H1 (cell line): ENCODE data around the gene XPO5. TPM values are rescaled to one million over a fixed set of nuclear protein-coding genes. Genes with fewer than 3 reads are reported as not detected.

Source experiments
- CTCF ChIA-PET: fragments of 300-600 bp; sonication (Branson Sonifier 250); formaldehyde crosslinking; loops from one replicate; lab custom pipeline; 2021; ENCODE audit not compliant: partially characterized antibody; lab: Charles Lee
- POLR2A ChIA-PET: fragments of 300-600 bp; sonication (Branson Sonifier 250); formaldehyde crosslinking; loops from one replicate; lab custom pipeline; 2021; ENCODE audit warnings: inconsistent platforms; ENCODE audit not compliant: partially characterized antibody; lab: Charles Lee
- DNase-seq, 2 experiments: peaks; one replicate each; pipeline versions ENCODE4 v3.0.0 to v3.0.0-alpha.2; 2010 to 2022; ENCODE audit warnings: low spot score in 2 of 2, low read depth in 1 of 2, mixed read lengths in 1 of 2
- FAIRE-seq: peaks from 2 replicates; lab custom pipeline; 2011; peaks lifted over from hg19 to GRCh38; lab: Jason Lieb, UNC
- H2AFZ ChIP-seq: 2 replicates; pipeline ENCODE4 v1.8.1; 2012; ENCODE audit warnings: low read length, inconsistent platforms
- H2AK5ac ChIP-seq: 2 replicates; pipeline ENCODE4 v1.6.1; 2013; ENCODE audit warnings: low read depth, low read length
- H2BK120ac ChIP-seq: replicated peaks from 2 replicates; pipeline ENCODE3; 2013; ENCODE audit warnings: low read depth, low read length, inconsistent platforms
- H2BK12ac ChIP-seq: 2 replicates; pipeline ENCODE4 v1.6.1; 2013; ENCODE audit warnings: low read depth, low read length
- H2BK15ac ChIP-seq: 2 replicates; pipeline ENCODE4 v1.6.1; 2013; ENCODE audit warnings: low read length
- H2BK20ac ChIP-seq: 2 replicates; pipeline ENCODE4 v1.6.1; 2013; ENCODE audit warnings: low read length
- H2BK5ac ChIP-seq: 2 replicates; pipeline ENCODE4 v1.6.1; 2013; ENCODE audit warnings: low read depth, low read length
- H3K14ac ChIP-seq: 2 replicates; pipeline ENCODE4 v1.6.1; 2013; ENCODE audit warnings: inconsistent platforms; ENCODE audit not compliant: insufficient read length
- H3K18ac ChIP-seq: 2 replicates; pipeline ENCODE4 v1.6.1; 2013; ENCODE audit warnings: low read length; ENCODE audit errors: extremely low read depth
- H3K23ac ChIP-seq: 2 replicates; pipeline ENCODE4 v1.6.1; 2013; ENCODE audit warnings: inconsistent platforms; ENCODE audit not compliant: insufficient read length
- H3K23me2 ChIP-seq: 2 replicates; pipeline ENCODE4 v1.6.1; 2013; ENCODE audit warnings: low read depth, low read length
- H3K27ac ChIP-seq: 2 replicates; pipeline ENCODE4 v1.6.1; 2011; ENCODE audit warnings: low read depth, low read length, inconsistent platforms
- H3K27me3 ChIP-seq, 4 experiments: replicated peaks in 1 of 4; 1 replicate in 1 of 4; 2 replicates in 3 of 4; pipeline versions ENCODE4 v1.6.1 to v1.8.1; 2011 to 2013; ENCODE audit warnings: low read length in 3 of 4, mild to moderate bottlenecking in 3 of 4, inconsistent platforms in 2 of 4, mixed read lengths in 2 of 4, moderate library complexity in 1 of 4; ENCODE audit not compliant: control insufficient read depth in 3 of 4, insufficient read depth in 3 of 4; ENCODE audit errors: extremely low read depth in 1 of 4
- H3K36me3 ChIP-seq, 4 experiments: 2 replicates each; pipeline versions ENCODE4 v1.6.1 to v1.8.1; 2011 to 2013; ENCODE audit warnings: mild to moderate bottlenecking in 4 of 4, low read length in 3 of 4, moderate library complexity in 2 of 4, control low read depth in 1 of 4, inconsistent platforms in 1 of 4; ENCODE audit not compliant: insufficient read depth in 4 of 4, control insufficient read depth in 2 of 4
- H3K4ac ChIP-seq: replicated peaks from 2 replicates; pipeline ENCODE3; 2013; ENCODE audit warnings: low read length, low read depth, mixed read lengths, inconsistent platforms; ENCODE audit not compliant: insufficient read length
- H3K4me1 ChIP-seq, 4 experiments: replicated peaks in 1 of 4; 1 replicate in 1 of 4; 2 replicates in 3 of 4; pipeline versions ENCODE4 v1.6.1 to v1.8.1; 2011 to 2013; ENCODE audit warnings: low read length in 3 of 4, inconsistent platforms in 2 of 4, mixed read lengths in 1 of 4; ENCODE audit not compliant: insufficient read depth in 4 of 4, control insufficient read depth in 3 of 4
- H3K4me2 ChIP-seq, 2 experiments: 2 replicates each; pipeline versions ENCODE4 v1.6.1 to v1.8.1; 2011 to 2013; ENCODE audit warnings: low read depth in 2 of 2, low read length in 2 of 2, control low read depth in 1 of 2, inconsistent platforms in 1 of 2, mild to moderate bottlenecking in 1 of 2; ENCODE audit not compliant: insufficient read depth in 1 of 2
- H3K4me3 ChIP-seq, 4 experiments: fragments of 200-600, 300-600 bp in 1 of 4; sonication (generic), shearing (Covaris generic), sonication (Bioruptor Twin) in 1 of 4; 2 replicates each; pipeline versions ENCODE4 v1.5.1 to v1.8.1; 2011 to 2016; ENCODE audit warnings: low read length in 4 of 4, low read depth in 3 of 4, control low read depth in 2 of 4, inconsistent platforms in 2 of 4, mild to moderate bottlenecking in 2 of 4, mixed read lengths in 1 of 4, moderate library complexity in 1 of 4; ENCODE audit not compliant: insufficient read depth in 2 of 4; ENCODE audit errors: extremely low read depth in 1 of 4
- H3K56ac ChIP-seq: replicated peaks from 2 replicates; pipeline ENCODE3; 2013; ENCODE audit warnings: low read depth, mild to moderate bottlenecking, mixed read lengths, low read length, inconsistent platforms; ENCODE audit not compliant: insufficient read length
- H3K79me1 ChIP-seq: 2 replicates; pipeline ENCODE4 v1.6.1; 2013; ENCODE audit warnings: low read depth, low read length, control low read depth
- H3K79me2 ChIP-seq, 2 experiments: 2 replicates each; pipeline versions ENCODE4 v1.6.1 to v1.8.1; 2012 to 2013; ENCODE audit warnings: low read length in 2 of 2, mild to moderate bottlenecking in 2 of 2, inconsistent platforms in 1 of 2; ENCODE audit not compliant: insufficient read depth in 2 of 2, control insufficient read depth in 1 of 2
- H3K9ac ChIP-seq, 4 experiments: replicated peaks in 1 of 4; 1 replicate in 1 of 4; 2 replicates in 3 of 4; pipeline versions ENCODE4 v1.6.1 to v1.8.1; 2011 to 2013; ENCODE audit warnings: low read depth in 3 of 4, low read length in 3 of 4, control low read depth in 2 of 4, mild to moderate bottlenecking in 2 of 4, moderate library complexity in 2 of 4, inconsistent platforms in 1 of 4; ENCODE audit errors: extremely low read depth in 1 of 4
- H3K9me3 ChIP-seq, 2 experiments: 2 replicates each; pipeline versions ENCODE4 v1.6.1 to v1.8.1; 2012 to 2013; ENCODE audit warnings: mild to moderate bottlenecking in 2 of 2, moderate library complexity in 2 of 2, control low read depth in 1 of 2, inconsistent platforms in 1 of 2, low read depth in 1 of 2, low read length in 1 of 2, mixed read lengths in 1 of 2; ENCODE audit not compliant: insufficient read depth in 2 of 2
- H4K20me1 ChIP-seq, 2 experiments: replicated peaks in 1 of 2; 2 replicates each; pipeline versions ENCODE3 to v1.8.1; 2011 to 2013; ENCODE audit warnings: inconsistent platforms in 2 of 2, low read length in 2 of 2, mild to moderate bottlenecking in 1 of 2; ENCODE audit not compliant: insufficient read depth in 2 of 2, control insufficient read depth in 1 of 2
- H4K5ac ChIP-seq: 2 replicates; pipeline ENCODE4 v1.6.1; 2013; ENCODE audit warnings: low read length, low read depth, mixed read lengths, inconsistent platforms; ENCODE audit not compliant: insufficient read length
- H4K8ac ChIP-seq: 2 replicates; pipeline ENCODE4 v1.8.0; 2013; ENCODE audit warnings: mild to moderate bottlenecking, moderate library complexity, low read length, inconsistent platforms; ENCODE audit not compliant: insufficient read depth; ENCODE audit errors: extremely low read depth
- H4K91ac ChIP-seq: replicated peaks from 2 replicates; pipeline ENCODE3; 2013; ENCODE audit warnings: low read length, mixed read lengths, inconsistent platforms; ENCODE audit not compliant: insufficient read length
- EP300 ChIP-seq, 2 experiments: IDR thresholded peaks; 1 replicate in 1 of 2; 2 replicates in 1 of 2; pipeline ENCODE4 v1.6.1; 2011 to 2012; ENCODE audit warnings: low read depth in 2 of 2, low read length in 2 of 2, mild to moderate bottlenecking in 2 of 2, borderline replicate concordance in 1 of 2, inconsistent platforms in 1 of 2, moderate library complexity in 1 of 2
- RAD21 ChIP-seq, 2 experiments: IDR thresholded peaks in 1 of 2; conservative IDR thresholded peaks in 1 of 2; 2 replicates each; pipeline ENCODE4 v1.6.1; 2011; ENCODE audit warnings: low read depth in 2 of 2, low read length in 2 of 2, improper control_type of control experiment in 1 of 2, inconsistent platforms in 1 of 2, mild to moderate bottlenecking in 1 of 2, moderate library complexity in 1 of 2
- RBBP5 ChIP-seq: IDR thresholded peaks from 2 replicates; pipeline ENCODE4 v1.7.1; 2012; ENCODE audit warnings: low read depth, mild to moderate bottlenecking, inconsistent platforms, low read length, moderate library complexity, borderline replicate concordance
- RNF2 ChIP-seq: fragments of 200-900, 300-1000 bp; sonication (generic); IDR thresholded peaks from 2 replicates; pipeline ENCODE4 v1.7.1; 2016; ENCODE audit warnings: borderline replicate concordance, low read depth, mild to moderate bottlenecking, antibody characterized with exemption, low read length; ENCODE audit not compliant: poor library complexity, severe bottlenecking; ENCODE audit errors: missing control alignments
- SP1 ChIP-seq: IDR thresholded peaks from 2 replicates; pipeline ENCODE4 v1.6.1; 2011; ENCODE audit warnings: low read depth, low read length
- WGBS, 2 experiments: shearing (Covaris generic) in 1 of 2; methylation state at CpG; one replicate each; pipeline versions ENCODE4 v1.1.6 to v1.1.7; 2013 to 2015; ENCODE audit warnings: low lambda C conversion rate in 2 of 2, mixed read lengths in 2 of 2, inconsistent platforms in 1 of 2, low coverage in 1 of 2, missing lambda C conversion rate in 1 of 2; ENCODE audit not compliant: insufficient replicate concordance in 2 of 2, insufficient coverage in 1 of 2, insufficient read length in 1 of 2; ENCODE audit errors: extremely low coverage in 1 of 2, missing lambda C conversion rate in 1 of 2; 5-methylcytosine and 5-hydroxymethylcytosine counted together
- polyA plus RNA-seq, 7 experiments: library from polyadenylated mRNA; depleted of rRNA in 3 of 7; stranded (reverse) in 5 of 7; unstranded in 2 of 7; fragments of >200 nt in 5 of 7; fragments of 200-250 nt in 2 of 7; gene quantifications; 1 replicate in 5 of 7; 2 replicates in 1 of 7; 4 replicates in 1 of 7; pipeline versions ENCODE4 v1.2.1 to v1.2.3, GENCODE V29; 2011 to 2013; ENCODE audit warnings: missing spikeins in 2 of 7, mixed read lengths in 2 of 7
- total RNA-seq: library from RNA; stranded (reverse); fragmentation: NEBNext Ultra II Directional; extraction: Animal tissue kit (Norgen Biotek cat#: 25700); gene quantifications from 2 replicates; pipeline ENCODE4 v1.2.1, GENCODE V29; 2021
- TF ChIP-seq, protein P1 (sequence below), 3 experiments: IDR thresholded peaks; 1 replicate in 2 of 3; 2 replicates in 1 of 3; pipeline versions ENCODE4 v1.5.1 to v1.6.1; 2011; ENCODE audit warnings: low read length in 3 of 3, mild to moderate bottlenecking in 3 of 3, inconsistent platforms in 2 of 3, low read depth in 1 of 3, moderate library complexity in 1 of 3; ENCODE audit not compliant: insufficient read depth in 1 of 3; ENCODE audit errors: control extremely low read depth in 1 of 3

Gene XPO5
- total and polyA plus RNA-seq, 2 of the 8 experiments (the other 6 are each of a cell fraction or from before 2014, with no cell fraction given): 80.6 to 95.7 TPM

DNA sequence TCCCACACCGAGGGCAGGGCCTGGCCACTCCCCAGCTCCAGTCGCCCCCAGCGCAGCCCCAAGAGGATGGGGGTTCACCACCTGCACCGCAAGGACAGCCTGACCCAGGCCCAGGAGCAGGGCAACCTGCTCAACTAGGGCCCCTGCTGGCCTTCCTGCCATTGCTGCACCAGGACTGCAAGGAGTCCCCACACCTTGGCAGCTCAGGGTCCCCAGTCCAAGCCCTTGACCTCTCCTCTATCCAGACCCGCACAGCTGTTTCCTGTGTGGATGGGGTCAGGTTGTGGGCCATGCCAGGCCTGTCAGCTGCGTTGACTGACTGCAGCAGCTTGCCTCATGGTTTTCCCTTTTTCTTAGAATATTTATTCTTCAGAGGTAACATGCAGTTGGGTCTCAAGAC, 70.1 kb downstream of the XPO5 start:
- no peak overlapping the region for H3K4me2 ChIP-seq

More for the DNA sequence above, 70.1 kb downstream of the XPO5 start:
- Histone ChIP-seq H3K56ac (no peak overlapping the region), H2BK12ac (no peak overlapping the region), H3K18ac (no peak overlapping the region), H2BK120ac (no peak overlapping the region), H3K9ac (no peak overlapping the region), H2BK20ac (no peak overlapping the region), H2BK5ac (no peak overlapping the region), H3K23ac (no peak overlapping the region), H2AFZ (no peak overlapping the region), H3K9me3 (no peaks in the 10 kb centered on the region), H4K91ac (no peak overlapping the region), H4K8ac (no peak overlapping the region; the same call in 1 of the 2 replicates), H2AK5ac (no peak overlapping the region), H3K79me1 (no peaks in the 10 kb centered on the region), H3K14ac (no peak overlapping the region), H3K27ac (no peak overlapping the region), H3K79me2 (no peaks in the 10 kb centered on the region), H2BK15ac (no peak overlapping the region), H3K4ac (no peak overlapping the region), H3K23me2 (peaks cover 12% of the 10 kb centered on the region), H4K5ac (no peak overlapping the region), H3K4me1 (peaks cover 0 to 10% (median 7%) of the 10 kb centered on the region in 4 experiments; a peak in 5 of 7 replicates), H3K4me3 (no peak overlapping the region), H3K27me3 (peaks cover 0 to 19% (median 15%) of the 10 kb centered on the region in 4 experiments; a peak in 5 of 7 replicates), H4K20me1 (peaks cover 2 to 16% of the 10 kb centered on the region in 2 experiments), H3K36me3 (peaks cover 8 to 26% (median 21%) of the 10 kb centered on the region in 4 experiments; a peak in 7 of 8 replicates)
- DNase-seq (no peak), FAIRE-seq (no peak)
- CTCF ChIA-PET: interaction anchor here (0.7 to 31.7 kb wide), 22 partner anchors 9 to 289 kb away, joined by 3 to 536 read pairs (median 7); partner anchors contain the start of genes ABCC10, DLK2, DNPH1 and POLR1C
- POLR2A ChIA-PET: interaction anchor here (1.0 to 12.6 kb wide), 9 partner anchors 11 to 79 kb away, joined by 3 to 147 read pairs (median 7); partner anchors contain the start of genes ABCC10, DLK2, POLR1C and TJAP1
- no peak for TF ChIP-seq RNF2
- TF ChIP-seq, protein P1, sequence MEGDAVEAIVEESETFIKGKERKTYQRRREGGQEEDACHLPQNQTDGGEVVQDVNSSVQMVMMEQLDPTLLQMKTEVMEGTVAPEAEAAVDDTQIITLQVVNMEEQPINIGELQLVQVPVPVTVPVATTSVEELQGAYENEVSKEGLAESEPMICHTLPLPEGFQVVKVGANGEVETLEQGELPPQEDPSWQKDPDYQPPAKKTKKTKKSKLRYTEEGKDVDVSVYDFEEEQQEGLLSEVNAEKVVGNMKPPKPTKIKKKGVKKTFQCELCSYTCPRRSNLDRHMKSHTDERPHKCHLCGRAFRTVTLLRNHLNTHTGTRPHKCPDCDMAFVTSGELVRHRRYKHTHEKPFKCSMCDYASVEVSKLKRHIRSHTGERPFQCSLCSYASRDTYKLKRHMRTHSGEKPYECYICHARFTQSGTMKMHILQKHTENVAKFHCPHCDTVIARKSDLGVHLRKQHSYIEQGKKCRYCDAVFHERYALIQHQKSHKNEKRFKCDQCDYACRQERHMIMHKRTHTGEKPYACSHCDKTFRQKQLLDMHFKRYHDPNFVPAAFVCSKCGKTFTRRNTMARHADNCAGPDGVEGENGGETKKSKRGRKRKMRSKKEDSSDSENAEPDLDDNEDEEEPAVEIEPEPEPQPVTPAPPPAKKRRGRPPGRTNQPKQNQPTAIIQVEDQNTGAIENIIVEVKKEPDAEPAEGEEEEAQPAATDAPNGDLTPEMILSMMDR (IDR thresholded peaks at IDR 0.05; ENCODE audit: control extremely low read depth in 1 of 3, insufficient read depth in 1 of 3, low read depth in 1 of 3, low read length in 3 of 3): peak in 2 of 3 experiments; percentile 14 to 21; a peak in 2 of 4 replicates
- peak; percentile 4 to 30; a peak in 1 of 4 replicates for TF ChIP-seq RAD21 (IDR thresholded peaks at IDR 0.05 in 1 of 2, conservative IDR thresholded peaks at IDR 0.05 in 1 of 2; ENCODE audit: low read depth in 2 of 2, low read length in 2 of 2)
- no peak for TF ChIP-seq RBBP5
- no peak for TF ChIP-seq EP300 (IDR thresholded peaks at IDR 0.05; ENCODE audit: borderline replicate concordance in 1 of 2, low read depth in 2 of 2, low read length in 2 of 2)
- no peak for TF ChIP-seq SP1
- WGBS, 2 experiments: 96% methylated on average over 6 of the region's 6 CpGs; no CpG with 5 or more reads in 1 of the 2 experiments
